ENCODE measurements around the gene KCMF1.

KCMF1 gene

DNA sequence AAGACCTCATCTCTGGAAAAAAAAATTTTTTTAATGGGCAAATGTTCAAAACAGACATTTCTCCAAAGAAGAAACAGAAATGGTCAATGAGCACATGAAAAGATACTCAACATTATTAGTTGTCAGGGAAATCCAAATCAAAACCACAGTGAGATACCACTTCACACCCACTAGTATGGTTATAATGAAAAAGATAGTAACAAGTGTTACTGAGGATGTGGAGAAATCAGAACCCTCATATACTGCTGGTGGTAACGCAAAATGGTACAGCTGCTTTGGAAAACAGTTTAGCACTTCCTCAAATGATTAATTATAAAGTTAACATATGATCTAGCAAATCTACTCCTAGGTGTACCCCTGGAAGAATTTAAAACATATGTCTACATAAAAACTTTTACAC is 133.3 kb downstream of the KCMF1 start:
- no peak for FAIRE-seq
- TF ChIP-seq POLR2AphosphoS5 (IDR thresholded peaks at IDR 0.05; ENCODE audit: low read depth, low read length), result no peak
- no peak for TF ChIP-seq POLR2A (IDR thresholded peaks at IDR 0.05; ENCODE audit: low read depth, low read length)
- TF ChIP-seq TAF1 (IDR thresholded peaks at IDR 0.05; ENCODE audit: borderline replicate concordance, low read depth, low read length), result no peak
- no peak for DNase-seq (ENCODE audit: insufficient read length)

DNA sequence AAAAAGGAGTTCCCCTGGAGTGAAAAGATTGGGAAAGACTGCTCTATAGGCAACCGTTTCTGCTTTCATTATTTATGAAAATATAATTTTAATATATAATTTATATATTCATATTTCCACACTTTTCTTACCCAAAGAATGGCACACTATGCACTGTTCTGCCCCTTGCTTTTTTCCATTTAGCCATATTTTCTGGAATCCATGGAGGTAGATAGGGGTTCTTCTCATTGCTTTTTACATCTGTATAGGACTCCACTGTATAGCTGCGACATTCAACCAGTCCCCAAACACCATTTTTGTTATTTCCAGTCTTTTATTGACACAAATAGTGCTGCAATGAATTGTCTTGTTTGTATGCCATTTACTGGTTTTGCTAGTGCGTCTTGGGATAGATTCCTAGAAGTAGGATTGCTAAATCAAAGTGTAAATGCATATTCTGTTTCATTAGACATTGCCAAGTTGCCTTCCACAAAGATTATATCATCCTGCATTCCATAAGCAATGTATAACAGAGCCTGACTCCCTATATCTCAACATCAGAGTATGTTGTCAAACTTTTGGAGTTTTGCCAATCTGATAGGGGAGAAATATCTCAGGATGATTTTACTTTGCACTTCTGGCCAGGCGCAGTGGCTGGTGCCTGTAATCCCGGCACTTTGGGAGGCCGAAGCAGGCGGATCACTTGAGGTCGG is 135.7 kb downstream of the KCMF1 start:
- DNase-seq (ENCODE audit: insufficient read length) (no peak), FAIRE-seq (no peak)
- TF ChIP-seq TAF1 (IDR thresholded peaks at IDR 0.05; ENCODE audit: borderline replicate concordance, low read depth, low read length) (no peak), POLR2A (IDR thresholded peaks at IDR 0.05; ENCODE audit: low read depth, low read length) (no peak), POLR2AphosphoS5 (IDR thresholded peaks at IDR 0.05; ENCODE audit: low read depth, low read length) (no peak)
